Nephron (organoid): Measurements from ENCODE around the gene DEFB132.

Experiments
- H3K27ac Mint-ChIP-seq, 3 experiments: 2 replicates each; pipeline ENCODE4 v1.8.0; 2020; ENCODE audit warnings: mixed read lengths in 3 of 3, mild to moderate bottlenecking in 2 of 3, moderate library complexity in 1 of 3
- H3K27me3 Mint-ChIP-seq: 2 replicates; pipeline ENCODE4 v1.8.0; 2021; ENCODE audit warnings: low read depth, mild to moderate bottlenecking, moderate library complexity, mixed read lengths
- H3K36me3 Mint-ChIP-seq: 2 replicates; pipeline ENCODE4 v1.8.0; 2020; ENCODE audit warnings: low read depth, mixed read lengths
- H3K4me1 Mint-ChIP-seq: 2 replicates; pipeline ENCODE4 v1.8.0; 2020; ENCODE audit warnings: mixed read lengths
- H3K4me3 Mint-ChIP-seq, 3 experiments: 2 replicates each; pipeline ENCODE4 v1.8.0; 2020; ENCODE audit warnings: mild to moderate bottlenecking in 3 of 3, mixed read lengths in 3 of 3, moderate library complexity in 2 of 3
- H3K9me3 Mint-ChIP-seq: 2 replicates; pipeline ENCODE4 v1.8.0; 2020; ENCODE audit warnings: mixed read lengths
- CTCF ChIP-seq, 3 experiments: fragments of 200-600 bp; sonication (generic); IDR thresholded peaks; one replicate each; pipeline ENCODE4 v1.5.0; 2021; ENCODE audit warnings: antibody characterized with exemption in 3 of 3; ENCODE audit not compliant: unreplicated experiment in 3 of 3

Gene DEFB132

GRCh38 chr20:257419-257818 is at the start of gene DEFB132:
Gene DEFB132, plus strand, starts transcription at chr20:257724. Its CDS starts 55 bp downstream, at chr20:257779.
- no peaks in the 10 kb centered on the region for H3K4me1 Mint-ChIP-seq
- no peak for TF ChIP-seq CTCF (IDR thresholded peaks at IDR 0.05; ENCODE audit: unreplicated experiment in 3 of 3)
- no peak within 1 kb of the TSS for H3K4me3 Mint-ChIP-seq
- no peaks in the 10 kb centered on the region for H3K36me3 Mint-ChIP-seq
- no peaks in the 10 kb centered on the region for H3K9me3 Mint-ChIP-seq
- no peak within 1 kb of the TSS for H3K27ac Mint-ChIP-seq
- H3K27me3 Mint-ChIP-seq = peaks cover 11% of the 10 kb centered on the region

- Mint-ChIP-seq H3K27me3 (peaks cover 51% of the 10 kb centered on the region), H3K4me3 (no peak overlapping the region), H3K4me1 (no peaks in the 10 kb centered on the region), H3K36me3 (no peaks in the 10 kb centered on the region), H3K27ac (no peak overlapping the region), H3K9me3 (no peaks in the 10 kb centered on the region)
- peak; percentile 56 to 61 (median 58) for TF ChIP-seq CTCF (IDR thresholded peaks at IDR 0.05; ENCODE audit: unreplicated experiment in 3 of 3)
These were observed 48.5 kb upstream of the DEFB132 start for GRCh38 chr20:208942-209566.

- Mint-ChIP-seq H3K4me3 (no peak overlapping the region), H3K4me1 (no peaks in the 10 kb centered on the region), H3K9me3 (no peaks in the 10 kb centered on the region), H3K27me3 (peaks cover 47% of the 10 kb centered on the region), H3K36me3 (no peaks in the 10 kb centered on the region), H3K27ac (no peak overlapping the region)
- TF ChIP-seq CTCF (IDR thresholded peaks at IDR 0.05; ENCODE audit: unreplicated experiment in 3 of 3) = no peak
These were observed 46.6 kb upstream of the DEFB132 start for GRCh38 chr20:210809-211502.

- no peaks in the 10 kb centered on the region for H3K36me3 Mint-ChIP-seq
- no peak overlapping the region for H3K4me3 Mint-ChIP-seq
- no peaks in the 10 kb centered on the region for H3K9me3 Mint-ChIP-seq
- H3K4me1 Mint-ChIP-seq = no peaks in the 10 kb centered on the region
- H3K27ac Mint-ChIP-seq = no peak overlapping the region
- H3K27me3 Mint-ChIP-seq = peaks cover 37% of the 10 kb centered on the region
- TF ChIP-seq CTCF (IDR thresholded peaks at IDR 0.05; ENCODE audit: unreplicated experiment in 3 of 3) = no peak
These were observed 43.1 kb upstream of the DEFB132 start for GRCh38 chr20:214383-214782.

GRCh38 chr20:215796-216195 is 41.7 kb upstream of the DEFB132 start:
- H3K9me3 Mint-ChIP-seq = no peaks in the 10 kb centered on the region
- peaks cover 48% of the 10 kb centered on the region for H3K27me3 Mint-ChIP-seq
- no peak for TF ChIP-seq CTCF (IDR thresholded peaks at IDR 0.05; ENCODE audit: unreplicated experiment in 3 of 3)
- H3K4me3 Mint-ChIP-seq = no peak overlapping the region
- no peaks in the 10 kb centered on the region for H3K4me1 Mint-ChIP-seq
- H3K27ac Mint-ChIP-seq = no peak overlapping the region
- H3K36me3 Mint-ChIP-seq = no peaks in the 10 kb centered on the region

GRCh38 chr20:217266-217665 is 40.3 kb upstream of the DEFB132 start:
- H3K36me3 Mint-ChIP-seq = no peaks in the 10 kb centered on the region
- H3K27ac Mint-ChIP-seq = no peak overlapping the region
- peaks cover 55% of the 10 kb centered on the region for H3K27me3 Mint-ChIP-seq
- H3K4me3 Mint-ChIP-seq = no peak overlapping the region
- no peaks in the 10 kb centered on the region for H3K9me3 Mint-ChIP-seq
- no peak for TF ChIP-seq CTCF (IDR thresholded peaks at IDR 0.05; ENCODE audit: unreplicated experiment in 3 of 3)
- no peaks in the 10 kb centered on the region for H3K4me1 Mint-ChIP-seq
